PFSK-1 (cell line): ENCODE data around the gene SYNGR4.
A peak's percentile ranks its signal among the peaks of the same experiment; 100 is the strongest.

Experiments
- FOXP2 ChIP-seq: optimal IDR thresholded peaks from 2 replicates; pipeline ENCODE3; 2011; ENCODE audit warnings: borderline replicate concordance, control low read depth, inconsistent platforms; ENCODE audit not compliant: insufficient read depth; ENCODE audit errors: extremely low read length, extremely low read depth
- POLR2AphosphoS5 ChIP-seq: IDR thresholded peaks from 2 replicates; pipeline ENCODE4 v1.6.1; 2012; ENCODE audit warnings: low read depth, mild to moderate bottlenecking, control low read depth, low read length, moderate library complexity
- REST ChIP-seq, 2 experiments: IDR thresholded peaks; 2 replicates each; pipeline versions ENCODE4 v1.6.1 to v1.8.0; 2011 to 2012; ENCODE audit warnings: low read depth in 2 of 2, low read length in 2 of 2, control low read depth in 1 of 2, inconsistent platforms in 1 of 2, mild to moderate bottlenecking in 1 of 2, moderate library complexity in 1 of 2; ENCODE audit not compliant: insufficient read depth in 1 of 2
- SIN3A ChIP-seq: IDR thresholded peaks from 2 replicates; pipeline ENCODE4 v1.6.1; 2012; ENCODE audit warnings: mild to moderate bottlenecking, low read length, moderate library complexity, borderline replicate concordance; ENCODE audit not compliant: insufficient read depth
- TAF1 ChIP-seq: IDR thresholded peaks from 2 replicates; pipeline ENCODE4 v1.6.1; 2012; ENCODE audit warnings: low read length, control low read depth, borderline replicate concordance; ENCODE audit not compliant: insufficient read depth

The SYNGR4 gene

GRCh38 chr19:48418317-48419064, 54.3 kb downstream of the SYNGR4 start:
- TF ChIP-seq FOXP2 (no peak), REST (IDR thresholded peaks at IDR 0.05; ENCODE audit: insufficient read depth in 1 of 2, low read depth in 2 of 2, low read length in 2 of 2) (no peak), POLR2AphosphoS5 (no peak), SIN3A (no peak), TAF1 (no peak)

- TF ChIP-seq TAF1, result no peak
- no peak for TF ChIP-seq POLR2AphosphoS5
- no peak for TF ChIP-seq FOXP2
- TF ChIP-seq REST (IDR thresholded peaks at IDR 0.05; ENCODE audit: insufficient read depth in 1 of 2, low read depth in 2 of 2, low read length in 2 of 2), result no peak
- TF ChIP-seq SIN3A, result no peak
These were observed 55.2 kb downstream of the SYNGR4 start for GRCh38 chr19:48419158-48419920.

GRCh38 chr19:48421548-48421947, 57.4 kb downstream of the SYNGR4 start:
- TF ChIP-seq SIN3A, result no peak
- no peak for TF ChIP-seq POLR2AphosphoS5
- no peak for TF ChIP-seq REST (IDR thresholded peaks at IDR 0.05; ENCODE audit: insufficient read depth in 1 of 2, low read depth in 2 of 2, low read length in 2 of 2)
- TF ChIP-seq TAF1, result no peak
- no peak for TF ChIP-seq FOXP2

- peak; percentile 20; the same call in 1 of the 2 replicates for TF ChIP-seq POLR2AphosphoS5
- TF ChIP-seq FOXP2, result no peak
These were observed 60.6 kb downstream of the SYNGR4 start for GRCh38 chr19:48424694-48425219.
